Posterior cingulate gyrus (tissue), 11 donors: ENCODE results near the gene SLC22A1.
A peak's percentile ranks its signal among the peaks of the same experiment; 100 is the strongest.
"Not testable (repeated sequence)": the region's sequence is repeated elsewhere in the genome, so short reads cannot be mapped to it uniquely, and the experiment has no call there.

Source experiments
- DNase-seq, 10 donors: peaks; one replicate each; pipeline versions ENCODE4 v3.0.0 to v3.0.0-alpha.2; 2020 to 2021; ENCODE audit warnings: mixed read lengths in 3 of 10
- intact Hi-C: fragments of 100-400 bp; cut with DNase I; formaldehyde crosslinking; loops from one replicate; pipeline ENCODE4 v1.15.1; 2023

The SLC22A1 gene

DNA sequence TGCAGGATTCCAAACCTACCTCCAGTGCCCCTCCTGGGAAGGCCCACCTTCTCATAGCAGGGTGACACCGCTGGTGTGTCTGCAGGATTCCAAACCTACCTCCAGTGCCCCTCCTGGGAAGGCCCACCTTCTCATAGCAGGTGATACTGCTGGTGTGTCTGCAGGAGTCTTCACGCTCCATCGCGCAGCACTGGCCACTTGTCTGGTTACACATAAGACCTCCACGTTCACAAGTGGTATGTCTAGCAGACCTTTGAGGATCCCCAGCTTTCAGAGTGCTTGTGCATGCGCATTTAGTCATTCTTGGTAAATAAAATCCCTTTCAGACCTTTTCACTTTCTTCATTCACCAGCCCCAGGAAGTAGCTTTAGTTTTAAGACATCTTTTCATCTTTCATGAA lies 29.4 kb upstream of the SLC22A1 start:
- intact Hi-C loops = not testable (repeated sequence)
- DNase-seq = peak in 2 of 10 donors; percentile 27 to 68

DNA sequence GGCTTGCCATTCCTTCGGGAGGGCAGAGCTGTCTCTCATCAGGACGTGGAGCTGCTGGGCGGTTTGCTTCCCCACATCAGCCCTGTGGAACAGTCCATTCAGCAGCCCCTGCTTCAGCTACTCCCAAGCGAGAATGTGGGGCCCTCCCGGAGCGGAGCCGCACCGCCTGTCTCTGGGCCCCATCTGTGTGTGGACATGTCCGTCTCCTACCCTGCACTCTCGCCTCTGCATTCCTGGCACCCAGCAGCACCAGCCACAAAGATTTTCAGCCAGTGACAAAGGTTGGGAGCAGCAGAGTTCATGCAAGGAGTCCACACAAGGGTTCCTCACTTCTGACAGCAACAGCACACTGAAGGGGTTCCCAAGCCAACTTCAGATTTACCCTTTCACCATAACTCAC lies 29.0 kb upstream of the SLC22A1 start:
- peak in 2 of 10 donors; percentile 74 for DNase-seq
- intact Hi-C loops = no loop called here

DNA sequence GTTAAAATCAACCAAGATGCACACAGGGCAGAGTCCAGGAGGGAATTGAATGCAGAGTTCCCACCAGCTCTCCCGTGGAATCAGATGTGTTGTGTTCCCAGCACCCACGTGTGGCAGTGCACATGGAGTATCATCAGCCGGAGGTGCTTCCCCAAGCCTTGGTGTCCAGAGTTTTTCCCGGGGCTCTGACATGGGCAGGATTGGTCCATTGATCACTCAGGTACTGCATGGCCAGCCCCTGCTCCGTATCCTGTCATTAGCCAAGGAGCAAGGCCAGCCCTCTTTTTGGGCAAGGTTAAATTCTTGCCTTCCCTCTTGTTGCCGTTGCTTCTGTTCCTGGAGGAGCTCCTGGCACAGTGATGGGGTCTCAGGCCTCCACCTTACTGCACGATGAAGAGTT lies 28.6 kb upstream of the SLC22A1 start:
- peak in 2 of 10 donors; percentile 10 to 33 for DNase-seq
- intact Hi-C loops = no loop called here

DNA sequence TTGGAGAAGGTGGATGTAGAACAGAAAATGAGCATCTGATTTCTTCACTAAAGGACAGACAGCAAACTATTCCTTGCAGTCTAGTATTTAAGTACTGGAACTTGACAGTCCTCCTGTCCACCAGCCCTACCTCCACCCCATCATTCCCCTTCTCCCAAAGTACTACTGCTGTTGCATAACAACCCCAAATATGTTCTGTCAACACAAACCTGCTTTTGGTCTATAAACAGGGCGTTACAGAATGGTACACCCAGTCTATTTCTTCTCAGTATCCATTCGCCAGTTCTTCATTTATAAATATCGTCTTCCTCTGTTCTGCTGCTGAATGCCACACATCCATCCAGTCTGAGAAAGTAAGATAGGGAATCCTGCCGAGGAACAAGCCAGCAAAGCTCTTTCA lies 27.7 kb upstream of the SLC22A1 start:
- DNase-seq = peak in 1 of 10 donors; percentile 25
- intact Hi-C loops = no loop called here

DNA sequence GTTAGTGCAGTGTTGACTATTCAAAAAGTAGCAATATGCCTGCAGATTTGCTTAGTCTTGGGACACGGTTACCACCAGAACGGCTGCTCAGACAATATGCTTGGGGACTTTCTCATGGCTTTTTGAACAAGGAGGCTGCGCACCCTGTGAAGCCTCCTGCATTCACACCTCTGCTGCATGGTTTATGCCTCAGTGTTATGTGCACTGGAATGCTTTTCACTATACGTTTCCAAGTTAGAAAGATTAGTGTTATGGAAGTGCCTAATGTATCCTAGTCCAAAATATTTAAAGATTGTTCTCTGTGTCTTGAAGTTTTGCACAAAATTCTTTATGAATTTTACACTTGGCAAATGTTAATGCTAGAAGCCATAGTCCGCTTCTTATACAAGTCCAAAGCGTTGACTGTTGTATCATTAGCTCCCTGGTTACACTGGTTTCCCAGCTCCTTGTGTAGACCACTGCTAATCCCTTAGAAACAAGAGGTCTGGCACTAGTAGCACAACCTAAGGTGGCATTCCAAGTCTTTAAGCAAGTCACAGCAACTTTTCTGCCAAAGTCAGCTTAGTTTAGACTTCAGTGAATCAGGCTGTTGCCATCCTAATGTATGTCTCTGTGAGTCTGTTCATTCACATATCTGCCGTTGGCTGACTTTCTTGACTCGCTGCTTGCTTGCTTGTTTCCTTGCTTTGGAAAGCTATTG lies 26.3 kb upstream of the SLC22A1 start:
- intact Hi-C loops = no loop called here

DNA sequence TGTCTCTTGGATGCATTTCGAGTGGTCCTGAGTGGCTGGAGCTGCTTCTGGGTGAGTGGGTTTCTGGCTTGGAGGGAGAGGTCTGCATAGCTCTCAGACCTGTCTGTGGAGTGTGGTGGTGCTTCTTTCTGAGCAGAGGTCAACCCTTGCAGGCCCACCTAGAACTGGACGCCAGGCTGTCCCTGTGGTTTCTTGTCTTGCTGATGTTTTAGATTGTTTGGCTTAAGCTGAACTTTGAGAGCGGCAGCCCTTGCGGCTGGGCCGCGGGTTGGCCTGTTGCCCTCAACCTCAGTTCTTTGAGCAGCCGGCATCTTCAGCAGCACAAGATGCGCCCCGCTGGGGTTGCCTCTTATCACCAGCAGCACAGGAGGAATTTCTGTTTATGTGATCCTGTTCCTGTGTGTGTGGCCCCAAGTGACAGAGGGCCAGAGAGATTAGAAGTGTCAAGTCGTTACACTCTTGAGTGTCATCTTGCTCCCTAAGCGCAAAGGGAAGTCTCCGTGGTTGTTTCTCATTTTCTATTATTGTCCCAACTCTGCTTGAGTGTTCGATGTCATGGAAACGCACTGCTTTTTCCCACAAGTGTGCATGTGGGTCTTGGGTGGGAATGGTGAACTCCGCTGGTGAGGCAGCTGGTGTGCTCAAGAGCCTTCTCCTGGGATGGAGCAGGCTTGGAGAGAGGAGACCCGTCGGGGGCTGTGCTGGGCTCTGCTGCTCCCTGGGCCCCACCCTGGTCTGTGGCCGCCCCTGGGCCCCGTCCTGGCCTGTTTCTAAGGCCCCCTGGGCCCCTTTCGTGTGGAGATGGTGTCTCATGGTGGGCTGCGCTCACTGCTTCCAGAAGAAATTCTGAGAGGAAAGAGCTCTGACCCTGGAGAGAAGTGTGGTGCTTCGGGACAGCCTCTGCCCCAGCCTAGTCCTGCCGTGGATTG lies 20.1 kb upstream of the SLC22A1 start:
- peak in 2 of 10 donors; percentile 75 to 77 for DNase-seq
- intact Hi-C loops = no loop called here

More for the DNA sequence above, 26.3 kb upstream of the SLC22A1 start:
- no peak for DNase-seq

DNA sequence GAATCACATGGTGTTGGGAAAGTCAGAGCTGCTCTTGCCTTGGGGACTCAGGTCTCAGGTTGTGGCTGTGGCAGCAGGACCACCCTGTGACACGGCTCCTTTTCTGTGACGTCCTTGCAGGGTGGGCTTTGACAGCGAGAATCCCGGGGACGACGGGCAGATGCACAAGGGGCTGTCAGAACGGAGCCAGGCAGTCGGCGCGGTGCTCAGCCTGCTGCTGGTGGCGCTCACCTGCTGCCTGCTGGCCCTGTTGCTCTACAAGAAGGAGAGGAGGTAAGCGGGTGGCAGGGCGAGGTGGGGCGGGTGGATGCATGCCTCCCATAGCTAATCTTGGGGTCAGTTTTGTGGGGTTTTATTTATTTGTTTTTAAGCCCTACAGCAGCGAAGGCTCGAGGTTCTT lies 19.2 kb upstream of the SLC22A1 start:
- intact Hi-C loops = no loop called here
- DNase-seq = peak in 2 of 10 donors; percentile 59 to 79

DNA sequence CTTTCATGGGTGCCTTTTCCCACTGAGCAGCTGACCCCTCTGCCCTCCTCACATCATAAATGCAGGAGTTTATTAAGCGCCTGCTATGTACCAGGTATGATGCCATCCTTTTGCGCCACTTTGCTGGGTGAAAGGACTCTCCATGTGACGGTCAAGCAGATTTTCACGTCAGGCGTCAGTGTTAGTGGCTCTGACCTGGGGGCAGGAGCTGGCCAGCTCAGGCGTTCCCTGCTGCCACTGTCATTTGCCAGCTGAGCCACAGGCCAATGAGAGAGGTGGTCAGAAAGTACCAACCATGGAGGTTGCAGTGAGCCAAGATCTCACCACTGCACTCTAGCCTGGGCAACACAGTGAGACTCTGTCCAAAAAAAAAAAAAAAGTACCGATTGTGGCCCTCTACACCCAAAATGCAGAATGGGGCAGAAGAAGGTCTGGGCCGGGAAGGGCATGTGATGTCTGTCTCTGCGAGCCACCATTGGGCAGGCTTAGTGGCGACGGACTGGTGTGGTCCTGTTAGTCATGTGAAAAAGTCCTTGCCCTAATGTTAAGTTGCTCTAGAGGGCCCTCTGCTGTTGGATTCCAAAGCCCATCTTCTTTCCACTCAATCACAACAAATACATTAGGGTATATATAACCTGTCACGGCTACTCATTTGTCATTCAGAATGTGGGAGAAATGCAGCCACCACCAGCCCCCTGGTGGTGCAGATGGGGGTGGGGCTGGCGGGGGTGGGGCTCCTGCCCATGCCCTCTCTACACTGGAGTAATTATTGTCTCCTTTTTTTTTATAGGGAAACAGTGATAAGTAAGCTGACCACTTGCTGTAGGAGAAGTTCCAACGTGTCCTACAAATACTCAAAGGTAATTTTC lies 18.4 kb upstream of the SLC22A1 start:
- intact Hi-C loops = no loop called here
- peak in 2 of 10 donors; percentile 35 to 51 for DNase-seq

DNA sequence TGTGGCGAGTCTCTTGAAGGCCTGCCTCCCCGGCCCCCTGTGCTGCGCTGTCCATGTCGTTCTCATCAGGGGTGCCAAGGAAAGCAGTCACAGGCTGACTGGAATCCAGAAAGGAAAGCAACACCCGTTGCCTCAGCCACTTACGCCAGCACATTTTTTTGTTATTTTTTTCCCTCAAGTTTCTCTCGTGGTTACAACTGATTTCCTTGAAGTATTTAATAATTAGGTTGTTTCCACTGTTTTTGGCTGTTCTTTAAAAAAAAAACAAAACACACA lies 17.9 kb upstream of the SLC22A1 start:
- peak in 1 of 10 donors; percentile 24 for DNase-seq
- intact Hi-C loops = no loop called here

DNA sequence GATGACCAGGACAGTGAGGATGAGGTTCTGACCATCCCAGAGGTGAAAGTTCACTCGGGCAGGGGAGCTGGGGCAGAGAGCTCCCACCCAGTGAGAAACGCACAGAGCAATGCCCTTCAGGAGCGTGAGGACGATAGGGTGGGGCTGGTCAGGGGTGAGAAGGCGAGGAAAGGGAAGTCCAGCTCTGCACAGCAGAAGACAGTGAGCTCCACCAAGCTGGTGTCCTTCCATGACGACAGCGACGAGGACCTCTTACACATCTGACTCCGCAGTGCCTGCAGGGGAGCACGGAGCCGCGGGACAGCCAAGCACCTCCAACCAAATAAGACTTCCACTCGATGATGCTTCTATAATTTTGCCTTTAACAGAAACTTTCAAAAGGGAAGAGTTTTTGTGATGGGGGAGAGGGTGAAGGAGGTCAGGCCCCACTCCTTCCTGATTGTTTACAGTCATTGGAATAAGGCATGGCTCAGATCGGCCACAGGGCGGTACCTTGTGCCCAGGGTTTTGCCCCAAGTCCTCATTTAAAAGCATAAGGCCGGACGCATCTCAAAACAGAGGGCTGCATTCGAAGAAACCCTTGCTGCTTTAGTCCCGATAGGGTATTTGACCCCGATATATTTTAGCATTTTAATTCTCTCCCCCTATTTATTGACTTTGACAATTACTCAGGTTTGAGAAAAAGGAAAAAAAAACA lies 16.6 kb upstream of the SLC22A1 start:
- intact Hi-C loops = no loop called here
- peak in 2 of 10 donors; percentile 53 to 55 for DNase-seq

DNA sequence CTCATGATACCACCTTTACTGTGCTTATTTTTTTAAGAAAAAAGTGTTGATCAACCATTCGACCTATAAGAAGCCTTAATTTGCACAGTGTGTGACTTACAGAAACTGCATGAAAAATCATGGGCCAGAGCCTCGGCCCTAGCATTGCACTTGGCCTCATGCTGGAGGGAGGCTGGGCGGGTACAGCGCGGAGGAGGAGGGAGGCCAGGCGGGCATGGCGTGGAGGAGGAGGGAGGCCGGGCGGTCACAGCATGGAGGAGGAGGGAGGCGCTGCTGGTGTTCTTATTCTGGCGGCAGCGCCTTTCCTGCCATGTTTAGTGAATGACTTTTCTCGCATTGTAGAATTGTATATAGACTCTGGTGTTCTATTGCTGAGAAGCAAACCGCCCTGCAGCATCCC lies 15.6 kb upstream of the SLC22A1 start:
- DNase-seq = peak in 1 of 10 donors; percentile 37

DNA sequence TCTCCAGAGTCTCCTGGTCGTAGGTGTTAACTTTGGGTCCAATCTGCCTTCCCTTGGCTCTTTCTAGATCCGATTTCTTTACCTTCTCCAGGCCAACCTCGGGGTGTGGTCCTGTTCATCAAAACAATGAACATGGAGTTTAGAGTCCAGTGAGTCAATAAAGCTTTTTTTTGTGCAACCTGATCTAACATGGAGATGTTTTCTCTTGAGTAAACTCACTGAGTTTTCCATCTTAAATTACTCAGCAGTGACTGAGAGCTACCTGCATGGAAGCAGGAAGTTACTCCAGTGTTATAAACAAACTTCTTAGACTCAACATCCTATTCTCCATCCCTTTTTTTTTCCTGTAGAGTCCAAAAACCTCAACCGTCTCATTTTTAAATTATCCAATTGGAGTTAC lies 14.9 kb upstream of the SLC22A1 start:
- no peak for DNase-seq
- intact Hi-C loops = no loop called here

More for the DNA sequence above, 15.6 kb upstream of the SLC22A1 start:
- intact Hi-C loops = no loop called here

DNA sequence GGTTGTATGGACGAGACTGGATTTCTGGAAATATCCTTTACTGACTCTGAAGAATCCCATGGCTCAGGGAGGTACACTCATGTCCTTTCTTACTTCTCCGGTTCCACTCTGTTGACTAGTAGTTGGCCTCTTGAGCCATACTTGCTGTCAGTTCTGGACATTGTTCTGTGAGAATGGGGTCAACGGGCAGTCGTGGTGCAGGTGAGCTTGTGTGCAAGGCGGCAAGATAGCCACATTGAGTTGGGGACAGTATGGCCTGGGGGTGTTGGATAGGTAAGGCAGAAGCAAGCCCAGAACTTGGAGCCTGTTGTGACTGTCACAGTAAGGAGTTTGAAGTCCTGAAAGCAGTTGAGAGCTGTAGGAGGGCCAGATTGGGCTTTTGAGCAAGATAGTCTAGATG lies 13.5 kb upstream of the SLC22A1 start:
- intact Hi-C loops = no loop called here
- no peak for DNase-seq

DNA sequence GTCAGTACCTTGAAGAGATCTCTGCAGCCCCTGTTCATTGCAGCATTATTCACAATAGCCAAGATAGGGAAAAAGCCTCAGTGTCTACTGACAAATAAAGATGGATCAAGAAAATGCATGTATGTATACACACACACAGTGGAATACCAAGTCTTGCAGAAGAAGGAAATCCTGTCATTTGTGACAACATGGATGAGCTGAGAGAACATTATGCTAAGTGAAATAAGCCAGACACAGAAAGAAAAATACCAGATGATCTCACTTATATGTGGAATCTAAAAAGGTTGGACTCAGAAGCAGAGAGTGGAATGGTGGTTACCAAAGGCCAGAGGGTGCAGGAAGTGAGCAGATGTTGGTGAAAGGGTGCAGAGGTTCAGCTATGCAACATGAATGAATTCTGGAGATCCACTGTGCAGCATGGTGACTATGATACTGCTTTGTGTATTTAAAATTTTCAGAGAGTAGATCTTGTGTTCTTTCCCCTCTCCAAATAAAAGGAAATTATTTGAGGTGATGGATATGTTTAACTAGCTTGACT lies 11.0 kb upstream of the SLC22A1 start:
- no peak for DNase-seq

DNA sequence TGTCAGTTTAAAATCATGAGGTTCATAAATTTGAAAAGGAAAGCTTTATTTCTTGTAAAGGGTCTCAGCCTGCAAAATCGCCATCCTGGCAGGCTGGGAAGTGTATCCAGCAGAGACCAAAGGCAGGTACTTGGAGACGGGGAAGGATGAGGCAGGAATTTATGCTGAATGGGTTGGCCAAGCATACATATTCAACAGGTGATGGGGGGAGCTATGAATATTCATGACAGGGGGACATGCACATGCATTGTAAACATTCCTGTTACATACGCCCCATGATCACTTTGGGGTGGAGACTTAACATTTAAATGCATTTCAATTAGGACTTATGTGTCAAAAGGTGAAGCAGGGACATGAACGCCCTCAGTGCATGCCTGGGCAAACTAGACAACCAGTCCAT lies 9.8 kb upstream of the SLC22A1 start:
- intact Hi-C loops = no loop called here
- DNase-seq = peak in 1 of 10 donors; percentile 21

More for the DNA sequence above, 11.0 kb upstream of the SLC22A1 start:
- intact Hi-C loops = no loop called here

DNA sequence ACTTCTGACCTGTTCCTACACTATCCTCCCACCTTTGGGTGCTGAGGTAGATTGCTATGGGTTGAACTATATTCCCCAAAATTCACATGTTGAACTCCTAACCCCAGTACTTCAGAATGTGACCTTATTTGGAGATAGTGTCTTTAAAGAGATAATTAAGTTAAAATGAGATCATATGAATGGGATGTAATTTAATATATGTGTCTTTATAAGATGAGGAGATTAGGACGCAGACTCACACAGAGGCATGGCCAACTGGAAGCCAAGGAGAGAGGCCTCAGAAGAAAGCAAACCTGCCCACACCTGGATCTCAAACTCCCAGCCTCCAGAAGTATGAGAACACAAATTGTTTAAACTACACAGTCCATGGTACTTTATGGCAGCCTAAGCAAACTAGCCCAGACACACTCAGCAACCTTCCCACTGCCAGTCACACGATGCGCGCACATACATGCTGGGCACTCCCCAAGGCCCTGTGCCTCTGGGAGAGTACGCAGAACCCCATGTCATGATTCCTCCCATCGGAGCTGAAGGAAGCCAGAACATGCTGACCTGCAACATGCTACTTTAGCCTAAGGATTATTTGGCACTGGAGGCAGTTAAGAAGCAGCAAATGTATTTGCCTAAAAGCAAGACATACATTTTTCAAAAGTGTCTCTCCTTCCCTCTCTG lies 8.9 kb upstream of the SLC22A1 start:
- DNase-seq = peak in 1 of 10 donors; percentile 35
- intact Hi-C loops = no loop called here

DNA sequence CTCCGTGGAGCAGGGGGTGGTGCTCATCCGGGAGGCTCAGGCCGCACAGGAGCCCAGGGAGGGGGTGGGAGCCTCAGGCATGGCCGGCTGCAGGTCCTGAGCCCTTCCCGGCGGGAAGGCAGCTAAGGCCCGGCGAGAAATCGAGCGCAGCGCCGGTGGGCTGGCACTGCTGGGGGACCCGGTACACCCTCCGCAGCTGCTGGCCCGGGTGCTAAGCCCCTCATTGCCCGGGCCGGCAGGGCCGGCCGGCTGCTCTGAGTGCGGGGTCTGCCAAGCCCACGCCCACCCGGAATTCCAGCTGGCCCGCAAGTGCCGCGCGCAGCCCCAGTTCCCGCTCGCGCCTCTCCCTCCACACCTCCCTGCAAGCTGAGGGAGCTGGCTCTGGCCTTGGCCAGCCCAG lies 7.1 kb upstream of the SLC22A1 start:
- peak in 1 of 10 donors; percentile 52 for DNase-seq

DNA sequence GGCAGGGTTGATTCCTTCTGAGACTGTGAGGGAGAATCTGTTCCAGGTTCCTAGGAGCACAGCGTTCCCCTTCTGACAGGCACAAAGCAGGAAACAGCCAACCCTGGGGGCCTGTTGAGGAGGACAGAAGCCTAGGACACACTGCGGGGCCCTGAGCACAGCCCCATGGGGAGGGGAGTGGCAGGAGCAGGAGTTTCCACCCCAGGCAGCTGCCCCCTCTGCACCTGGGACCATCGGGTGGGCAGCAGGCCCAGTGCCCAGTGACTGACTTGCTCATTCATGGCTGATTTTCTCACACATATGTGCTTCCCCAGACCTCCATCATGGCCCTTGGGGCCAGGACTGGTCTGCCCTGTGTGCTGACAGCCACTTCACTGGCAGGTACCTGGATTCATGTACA lies 6.2 kb upstream of the SLC22A1 start:
- DNase-seq = peak in 1 of 10 donors; percentile 44
- intact Hi-C loops = no loop called here

More for the DNA sequence above, 7.1 kb upstream of the SLC22A1 start:
- intact Hi-C loops = not testable (repeated sequence)

DNA sequence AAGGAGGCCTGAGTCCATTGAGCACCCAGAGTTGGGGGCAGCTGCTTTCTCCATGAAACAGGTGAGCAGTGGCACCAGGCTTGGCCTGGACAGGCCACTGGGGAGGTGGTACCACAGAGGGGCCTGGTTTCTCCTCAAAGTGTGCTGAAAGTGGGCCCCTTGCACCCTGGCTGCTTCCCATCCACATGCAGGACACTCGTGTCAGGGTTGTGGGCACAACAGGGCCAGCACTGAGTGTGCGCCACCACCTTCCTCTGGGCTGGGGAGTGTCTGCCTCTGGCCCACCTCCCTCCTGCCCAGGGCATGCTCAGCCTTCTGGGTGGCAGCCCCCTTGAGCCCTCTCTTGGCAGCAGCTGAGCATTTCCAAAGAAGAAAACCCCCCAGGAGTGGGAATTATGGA lies 5.2 kb upstream of the SLC22A1 start:
- peak in 1 of 10 donors; percentile 58 for DNase-seq
- intact Hi-C loops = no loop called here
